Inflammatory macrophage (primary cell): ENCODE results near the gene RIN3.
A peak's percentile ranks its signal among the peaks of the same experiment; 100 is the strongest.

Experiments used
- DNase-seq, 2 donors: peaks; one replicate each; pipeline ENCODE4 v3.0.0-alpha.2; 2020 to 2022

RIN3 gene

GRCh38 chr14:92487513-92488133 lies 26.0 kb upstream of the RIN3 start:
- DNase-seq, result peak in 1 of 2 donors; percentile 39

- DNase-seq, result no peak
Measured at GRCh38 chr14:92489394-92490238, 24.0 kb upstream of the RIN3 start.

DNA sequence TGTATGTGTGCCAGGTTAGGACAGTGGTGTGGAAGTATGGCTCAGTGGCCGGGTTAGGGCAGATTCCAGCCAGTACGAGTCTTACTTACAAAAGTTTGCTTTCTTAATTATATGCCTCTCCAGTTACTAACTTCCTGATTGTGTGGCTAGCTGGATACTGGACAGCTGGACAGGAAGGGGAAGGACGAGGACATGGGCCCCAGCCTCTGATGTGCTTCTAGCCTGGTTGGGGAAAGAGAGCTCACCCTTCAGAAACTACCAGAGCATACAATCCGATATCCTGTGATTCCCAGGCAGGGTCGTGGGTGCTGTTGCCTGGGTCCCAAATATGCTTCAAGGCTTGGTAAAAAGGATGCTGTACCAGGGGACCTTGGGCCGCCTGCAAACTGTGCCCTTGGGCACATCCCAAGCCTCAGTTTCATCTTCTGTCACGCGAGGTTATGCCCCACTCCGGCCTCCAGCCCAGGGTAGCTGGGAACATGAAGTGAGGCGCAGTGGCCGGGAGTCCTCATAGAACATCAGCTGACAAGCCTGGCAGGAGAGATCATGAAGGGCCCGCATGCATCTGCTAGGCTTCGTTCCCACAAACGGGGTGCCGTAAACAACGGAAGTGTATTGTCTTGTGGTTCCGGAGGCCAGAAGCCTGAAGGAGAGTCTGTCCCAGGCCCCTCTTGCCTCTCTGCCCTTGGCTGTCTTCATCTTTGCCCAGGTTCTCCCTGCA lies 23.2 kb upstream of the RIN3 start:
- peak; percentile 42 to 59 for DNase-seq

DNA sequence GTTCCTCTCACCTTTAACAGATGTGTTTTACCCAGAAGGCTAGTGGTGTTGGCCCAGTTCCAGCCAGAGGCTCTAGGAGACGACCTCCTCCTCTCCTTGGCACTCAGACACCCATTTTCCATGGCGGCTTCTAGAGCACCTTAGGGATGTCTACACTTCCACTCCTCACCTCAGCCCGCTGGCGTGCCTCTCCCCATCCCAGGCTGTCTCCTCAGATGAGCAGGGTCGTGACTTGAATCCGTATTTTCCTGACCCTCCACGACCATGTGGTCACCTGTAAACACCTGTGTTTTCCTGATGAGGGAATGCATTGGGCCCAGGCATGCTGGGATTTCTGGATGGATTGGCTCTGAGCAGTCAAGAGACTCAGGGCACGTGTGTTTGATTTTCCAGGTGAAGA lies 21.8 kb upstream of the RIN3 start:
- no peak for DNase-seq

DNA sequence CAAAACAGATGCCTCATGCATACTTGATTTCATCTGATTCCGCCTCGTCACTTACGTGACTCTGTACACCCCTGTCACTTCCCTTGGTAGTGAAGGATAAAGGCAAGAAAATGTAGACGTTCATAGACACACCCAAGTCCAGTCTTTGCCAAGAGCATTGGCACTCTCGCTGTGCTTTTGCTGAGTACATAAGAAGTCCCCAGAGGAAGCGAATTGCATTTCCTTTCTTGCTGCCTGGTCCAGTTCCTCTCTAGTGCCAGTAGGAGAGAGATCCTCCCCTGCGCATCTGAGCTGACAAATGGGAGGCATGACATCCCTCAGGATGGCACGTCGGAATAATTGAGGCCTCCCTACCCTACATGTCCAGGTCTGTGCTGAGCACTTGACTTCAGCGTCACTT lies 21.3 kb upstream of the RIN3 start:
- DNase-seq, result peak; percentile 86 to 93

GRCh38 chr14:92493024-92493423 lies 20.6 kb upstream of the RIN3 start:
- no peak for DNase-seq

- DNase-seq, result no peak
Measured at GRCh38 chr14:92493492-92493891, 20.1 kb upstream of the RIN3 start.

DNA sequence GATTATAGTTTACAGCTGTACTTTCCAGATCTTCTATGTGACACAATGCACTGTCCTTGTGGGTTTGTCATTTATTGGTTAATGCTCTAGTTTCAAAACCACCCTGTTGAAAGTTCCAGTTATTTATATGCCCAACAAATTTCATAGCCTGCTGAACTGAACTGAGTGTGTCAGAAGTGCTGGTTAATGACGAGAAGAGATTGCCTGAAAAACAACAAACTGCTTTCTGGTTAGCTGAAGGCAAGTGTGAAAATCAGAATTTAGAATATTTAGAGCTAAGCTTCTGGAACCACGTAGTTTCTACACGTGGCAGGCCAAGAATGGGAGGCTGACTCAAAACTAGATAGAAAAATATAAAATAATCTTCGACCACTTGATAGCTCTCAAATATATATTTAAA lies 19.1 kb upstream of the RIN3 start:
- peak; percentile 74 to 89 for DNase-seq

DNA sequence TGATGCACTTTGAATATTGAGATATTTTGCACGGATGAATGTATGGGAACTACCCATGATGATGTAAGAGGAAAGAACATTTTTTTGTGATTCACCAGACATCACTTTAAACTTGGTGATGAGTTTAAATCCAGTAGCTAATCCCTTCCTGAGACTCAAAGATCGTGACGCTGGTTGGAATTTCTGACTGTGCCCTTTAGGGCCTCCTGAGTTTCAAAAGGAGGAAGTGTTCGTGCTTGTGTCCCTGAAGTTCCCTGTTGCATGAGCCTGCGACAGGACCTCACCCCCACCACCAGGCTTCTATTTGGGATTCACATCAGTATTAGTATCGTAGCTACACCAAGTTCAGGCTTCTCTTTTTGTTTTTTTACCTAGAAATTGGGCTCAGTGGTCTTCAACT lies 18.6 kb upstream of the RIN3 start:
- peak; percentile 87 to 90 for DNase-seq

- peak; percentile 55 to 64 for DNase-seq
Measured at GRCh38 chr14:92496191-92496857, 17.3 kb upstream of the RIN3 start.

DNA sequence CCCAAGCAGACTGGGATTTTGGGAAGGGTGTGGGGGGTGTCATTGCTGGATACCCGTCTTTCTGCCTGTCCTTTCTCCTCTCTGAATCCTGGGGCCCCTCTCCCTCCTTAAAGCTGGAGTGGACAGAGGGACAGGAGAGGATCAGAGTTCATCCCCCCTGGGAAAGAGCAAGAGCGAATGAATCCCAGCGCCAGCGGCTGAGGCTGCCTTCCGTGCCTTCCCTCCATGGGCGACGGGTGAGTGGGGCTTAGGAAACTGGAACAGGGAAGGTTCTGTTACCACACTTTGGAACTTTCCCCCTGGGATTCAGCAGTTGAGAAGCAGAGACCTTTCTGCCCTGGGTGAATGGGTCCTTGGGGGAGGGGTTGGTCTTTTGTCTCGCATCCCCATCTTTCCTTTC lies 16.2 kb upstream of the RIN3 start:
- DNase-seq, result no peak

GRCh38 chr14:92499234-92499633 lies 14.3 kb upstream of the RIN3 start:
- DNase-seq, result no peak

- no peak for DNase-seq
Measured at GRCh38 chr14:92500491-92500941, 13.1 kb upstream of the RIN3 start.

- no peak for DNase-seq
Measured at GRCh38 chr14:92501891-92502351, 11.7 kb upstream of the RIN3 start.

DNA sequence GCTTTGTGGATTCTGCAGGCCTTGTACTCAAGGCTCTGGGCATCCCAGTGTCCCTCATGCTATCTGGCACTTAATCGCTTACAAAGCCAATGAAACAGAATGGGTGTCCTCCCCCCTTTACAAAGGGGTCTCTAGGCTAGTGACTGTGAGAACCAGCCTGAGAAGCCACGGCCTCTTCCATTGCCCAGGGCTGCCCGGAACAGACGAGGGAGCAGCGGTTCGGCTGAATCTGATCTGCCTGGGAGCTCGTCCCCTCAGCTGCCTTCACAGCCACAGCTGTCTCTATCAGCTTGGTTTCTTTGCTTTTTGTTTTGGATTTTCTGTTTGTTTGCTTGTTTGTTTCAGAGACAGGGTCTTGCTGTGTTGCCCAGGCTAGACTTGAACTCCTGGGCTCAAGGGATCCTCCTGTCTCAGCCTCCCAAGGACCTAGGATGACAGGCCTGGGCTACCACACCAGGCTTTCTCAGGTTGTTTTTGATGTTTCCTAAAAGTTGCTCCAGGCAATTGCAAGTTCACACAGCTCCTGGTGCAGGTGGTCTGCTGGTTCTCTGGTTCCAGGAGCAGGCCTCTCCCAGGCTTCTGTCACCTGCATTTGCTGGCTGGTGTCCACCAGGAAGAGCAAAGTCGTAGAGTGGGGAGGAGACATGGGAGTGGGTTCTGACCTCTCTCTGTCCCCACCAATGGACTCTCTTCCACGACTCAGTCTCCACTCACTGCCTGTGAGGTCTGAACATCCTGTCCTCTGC lies 10.9 kb upstream of the RIN3 start:
- no peak for DNase-seq

DNA sequence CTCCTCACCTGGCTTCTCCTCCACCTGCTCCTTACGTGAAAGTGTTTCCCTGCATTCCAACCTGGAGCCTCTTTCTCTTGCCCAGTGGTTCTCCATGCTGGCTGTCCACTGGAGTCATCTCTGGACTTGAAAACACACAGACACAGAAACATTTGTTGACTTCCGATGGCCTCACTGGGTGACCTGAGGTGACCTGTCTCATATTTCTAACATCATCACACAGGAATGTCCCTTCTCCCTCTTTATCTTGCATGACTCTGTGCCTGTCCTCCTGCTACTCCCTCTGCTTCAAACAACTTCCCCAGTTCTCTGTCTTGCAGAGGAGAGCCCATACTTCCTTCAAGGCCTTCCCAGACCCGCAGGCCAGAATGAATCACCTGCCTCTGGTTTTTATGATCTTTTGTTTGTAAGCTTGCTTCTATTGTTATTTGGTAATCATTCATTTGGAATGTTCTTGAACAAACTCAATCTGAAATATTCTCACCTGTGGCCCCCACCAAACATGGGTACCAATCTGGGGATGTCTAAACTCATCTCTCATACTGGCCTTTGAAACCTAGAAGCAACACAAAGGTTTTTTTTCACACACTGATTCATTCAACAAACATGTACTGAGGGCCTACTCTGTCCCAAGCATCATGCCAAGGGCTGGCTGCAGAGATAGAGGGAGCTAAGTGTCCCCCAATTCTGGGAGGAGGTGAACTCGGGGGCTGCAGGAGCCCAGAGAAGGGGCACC lies 9.7 kb upstream of the RIN3 start:
- DNase-seq, result peak; percentile 54 to 79

DNA sequence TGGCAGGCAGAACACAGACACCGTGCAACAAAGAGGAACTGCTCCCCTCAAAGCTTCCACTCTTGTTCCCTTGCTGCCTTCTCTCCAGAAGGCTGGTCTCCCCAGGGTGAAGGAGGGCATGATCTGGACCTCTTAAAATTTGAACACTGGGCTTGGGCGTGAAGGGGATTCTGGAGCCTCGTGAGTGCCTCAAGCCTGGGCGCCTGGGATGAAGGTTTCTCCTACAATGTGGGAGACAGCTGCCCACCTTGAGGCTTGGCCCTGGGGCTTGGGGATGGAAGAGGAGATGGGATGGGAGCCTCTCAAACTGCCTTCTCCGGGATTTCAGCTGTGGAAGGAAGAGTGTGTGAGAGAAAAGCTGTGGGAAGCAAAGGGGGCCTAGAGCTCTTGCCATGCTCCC lies 7.8 kb upstream of the RIN3 start:
- DNase-seq, result no peak

DNA sequence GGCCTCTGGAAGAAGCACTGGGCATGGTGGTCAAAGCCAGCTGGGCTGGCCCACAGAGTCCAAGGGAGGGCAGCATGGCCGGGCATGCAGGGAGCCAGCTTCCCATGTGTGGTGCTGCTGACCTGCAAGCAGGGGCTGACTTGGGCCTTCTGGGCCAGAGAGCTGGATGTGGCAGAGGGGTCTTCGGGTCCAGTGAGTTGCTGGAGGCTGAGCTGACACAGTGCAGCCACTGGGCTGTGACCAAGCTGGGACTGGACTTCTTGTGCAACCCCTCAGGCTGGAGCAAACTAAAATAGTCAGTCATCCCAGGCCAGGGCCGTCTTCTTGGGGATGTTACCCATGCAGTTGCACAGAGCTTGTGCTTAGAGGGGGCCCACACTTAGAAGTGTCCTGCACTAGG lies 7.3 kb upstream of the RIN3 start:
- DNase-seq, result no peak

DNA sequence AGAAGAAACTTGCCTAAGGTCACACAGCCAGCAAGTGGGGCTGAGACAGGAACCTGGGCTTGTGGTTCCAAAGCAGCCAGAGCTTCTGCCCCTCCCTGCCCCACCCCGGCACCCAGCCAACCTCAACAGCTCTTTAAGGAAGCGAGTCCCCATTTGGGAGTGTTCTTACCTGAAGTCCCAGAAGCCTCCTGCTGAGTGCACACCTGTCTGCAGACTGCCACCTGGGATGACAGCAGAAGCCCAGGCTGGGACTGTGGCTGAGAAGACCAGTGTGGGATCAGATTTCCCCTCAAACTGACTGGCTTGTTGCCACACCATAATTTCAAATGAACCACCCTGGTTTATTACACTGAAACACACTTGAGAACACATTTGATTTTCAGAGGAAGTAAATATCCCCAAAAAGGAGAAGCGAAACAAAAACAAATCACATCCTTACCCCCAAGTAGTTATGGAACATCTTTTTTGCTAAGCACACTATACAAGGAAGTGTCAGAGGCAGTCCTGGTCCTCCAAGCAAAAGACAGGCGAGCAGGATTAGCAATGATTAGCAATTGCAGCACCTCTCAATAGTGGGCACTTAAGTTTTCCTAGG lies 6.3 kb upstream of the RIN3 start:
- DNase-seq, result peak; percentile 72 to 91

- DNase-seq, result no peak
Measured at GRCh38 chr14:92510972-92511371, 2.6 kb upstream of the RIN3 start.
